Smooth muscle cell (in vitro differentiated cells): ENCODE measurements around the gene MPRIP. TPM values are rescaled to one million over a fixed set of nuclear protein-coding genes. Genes with fewer than 3 reads are reported as not detected.

ENCODE experiments used
- DNase-seq: peaks from one replicate; lab custom pipeline; 2025; ENCODE audit not compliant: unreplicated experiment; lab: John Stamatoyannopoulos, UW
- H2AFZ ChIP-seq: fragments of 200-600 bp; sonication (generic); 2 replicates; pipeline ENCODE4 v1.6.0; 2016; ENCODE audit warnings: antibody characterized with exemption, low read depth, mild to moderate bottlenecking
- H3F3A ChIP-seq: fragments of 200-600 bp; sonication (generic); 2 replicates; pipeline ENCODE4 v1.6.0; 2017; ENCODE audit warnings: antibody characterized with exemption, low read depth
- H3K27ac ChIP-seq: fragments of 200-600 bp; sonication (generic); 2 replicates; pipeline ENCODE4 v1.5.1; 2016; ENCODE audit warnings: low read depth, mild to moderate bottlenecking
- H3K27me3 ChIP-seq: fragments of 200-600 bp; sonication (generic); 2 replicates; pipeline ENCODE4 v1.6.1; 2016; ENCODE audit warnings: low read depth, mild to moderate bottlenecking
- H3K36me3 ChIP-seq: fragments of 200-600 bp; sonication (generic); 2 replicates; pipeline ENCODE4 v1.5.1; 2016; ENCODE audit warnings: low read depth
- H3K4me1 ChIP-seq: fragments of 200-600 bp; sonication (generic); 2 replicates; pipeline ENCODE4 v1.5.1; 2016; ENCODE audit warnings: low read depth
- H3K4me2 ChIP-seq: fragments of 200-600 bp; sonication (generic); 2 replicates; pipeline ENCODE4 v1.6.0; 2016; ENCODE audit warnings: mild to moderate bottlenecking
- H3K4me3 ChIP-seq: fragments of 200-600 bp; sonication (generic); 2 replicates; pipeline ENCODE4 v1.5.1; 2016; ENCODE audit warnings: mild to moderate bottlenecking
- H3K79me2 ChIP-seq: fragments of 200-600 bp; sonication (generic); 2 replicates; pipeline ENCODE4 v1.6.0; 2016; ENCODE audit warnings: low read depth, mild to moderate bottlenecking
- H3K9ac ChIP-seq: fragments of 200-600 bp; sonication (generic); 2 replicates; pipeline ENCODE4 v1.6.0; 2016; ENCODE audit warnings: low read depth
- H3K9me3 ChIP-seq: fragments of 200-600 bp; sonication (generic); replicated peaks from 2 replicates; pipeline ENCODE4 v1.5.1; 2016; ENCODE audit warnings: low read depth
- H4K20me1 ChIP-seq: fragments of 200-600 bp; sonication (generic); 2 replicates; pipeline ENCODE4 v1.6.0; 2016; ENCODE audit warnings: low read depth
- WGBS: methylation state at CpG from one replicate; pipeline ENCODE4 v1.1.7; 2016; ENCODE audit warnings: low lambda C conversion rate; 5-methylcytosine and 5-hydroxymethylcytosine counted together
- polyA plus RNA-seq: library from polyadenylated mRNA; unstranded; fragments of >200 nt; fragmentation: Nextera tagmentation; extraction: Ambion mirVana; gene quantifications from 2 replicates; pipeline ENCODE4 v1.2.1, GENCODE V29; 2016
- total RNA-seq: library from RNA; depleted of rRNA; stranded (reverse); fragments of >200 nt; gene quantifications from 2 replicates; pipeline ENCODE4 v1.2.3, GENCODE V29; 2014
- TF ChIP-seq, protein P1 (sequence below): fragments of 200-600 bp; sonication (generic); IDR thresholded peaks from 2 replicates; pipeline ENCODE4 v1.5.1; 2017; ENCODE audit warnings: borderline replicate concordance, mild to moderate bottlenecking, antibody characterized with exemption; ENCODE audit not compliant: insufficient read depth, poor library complexity, severe bottlenecking

Gene MPRIP
- total and polyA plus RNA-seq, 2 experiments from 2014 or later = 58.8 to 69.3 TPM

DNA sequence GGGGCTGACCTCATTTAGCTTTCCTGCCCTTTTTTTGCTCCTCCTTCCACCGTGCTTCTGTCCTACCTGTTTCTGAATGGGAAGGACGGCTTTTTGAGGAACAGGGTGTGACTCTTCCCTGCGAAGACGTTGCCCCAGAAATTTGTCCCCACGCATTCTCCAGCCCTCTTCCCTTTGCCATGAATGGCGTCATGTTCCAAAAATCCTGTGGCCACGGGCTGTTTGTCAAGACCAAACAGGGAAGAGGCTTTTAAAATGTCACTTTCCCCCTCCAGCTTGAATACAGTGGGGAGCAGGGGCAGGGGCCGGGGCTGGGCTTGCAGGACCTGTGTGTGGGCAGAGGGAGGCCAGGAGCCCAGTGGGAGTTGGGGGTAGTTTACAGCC lies 13.9 kb downstream of the MPRIP start:
- Histone ChIP-seq H4K20me1 (peaks cover 100% of the 10 kb centered on the region), H3K27me3 (no peaks in the 10 kb centered on the region), H3K36me3 (no peaks in the 10 kb centered on the region), H3K79me2 (peaks cover 99% of the 10 kb centered on the region), H3K9ac (no peak overlapping the region), H2AFZ (no peak overlapping the region), H3K27ac (no peak overlapping the region), H3K4me2 (no peak overlapping the region), H3K4me3 (no peak overlapping the region), H3F3A (no peaks in the 10 kb centered on the region), H3K4me1 (no peaks in the 10 kb centered on the region), H3K9me3 (no peaks in the 10 kb centered on the region)
- 87% methylated on average over 8 of the region's 8 CpGs for WGBS
- no peak for DNase-seq
- TF ChIP-seq, protein P1, sequence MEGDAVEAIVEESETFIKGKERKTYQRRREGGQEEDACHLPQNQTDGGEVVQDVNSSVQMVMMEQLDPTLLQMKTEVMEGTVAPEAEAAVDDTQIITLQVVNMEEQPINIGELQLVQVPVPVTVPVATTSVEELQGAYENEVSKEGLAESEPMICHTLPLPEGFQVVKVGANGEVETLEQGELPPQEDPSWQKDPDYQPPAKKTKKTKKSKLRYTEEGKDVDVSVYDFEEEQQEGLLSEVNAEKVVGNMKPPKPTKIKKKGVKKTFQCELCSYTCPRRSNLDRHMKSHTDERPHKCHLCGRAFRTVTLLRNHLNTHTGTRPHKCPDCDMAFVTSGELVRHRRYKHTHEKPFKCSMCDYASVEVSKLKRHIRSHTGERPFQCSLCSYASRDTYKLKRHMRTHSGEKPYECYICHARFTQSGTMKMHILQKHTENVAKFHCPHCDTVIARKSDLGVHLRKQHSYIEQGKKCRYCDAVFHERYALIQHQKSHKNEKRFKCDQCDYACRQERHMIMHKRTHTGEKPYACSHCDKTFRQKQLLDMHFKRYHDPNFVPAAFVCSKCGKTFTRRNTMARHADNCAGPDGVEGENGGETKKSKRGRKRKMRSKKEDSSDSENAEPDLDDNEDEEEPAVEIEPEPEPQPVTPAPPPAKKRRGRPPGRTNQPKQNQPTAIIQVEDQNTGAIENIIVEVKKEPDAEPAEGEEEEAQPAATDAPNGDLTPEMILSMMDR = no peak

DNA sequence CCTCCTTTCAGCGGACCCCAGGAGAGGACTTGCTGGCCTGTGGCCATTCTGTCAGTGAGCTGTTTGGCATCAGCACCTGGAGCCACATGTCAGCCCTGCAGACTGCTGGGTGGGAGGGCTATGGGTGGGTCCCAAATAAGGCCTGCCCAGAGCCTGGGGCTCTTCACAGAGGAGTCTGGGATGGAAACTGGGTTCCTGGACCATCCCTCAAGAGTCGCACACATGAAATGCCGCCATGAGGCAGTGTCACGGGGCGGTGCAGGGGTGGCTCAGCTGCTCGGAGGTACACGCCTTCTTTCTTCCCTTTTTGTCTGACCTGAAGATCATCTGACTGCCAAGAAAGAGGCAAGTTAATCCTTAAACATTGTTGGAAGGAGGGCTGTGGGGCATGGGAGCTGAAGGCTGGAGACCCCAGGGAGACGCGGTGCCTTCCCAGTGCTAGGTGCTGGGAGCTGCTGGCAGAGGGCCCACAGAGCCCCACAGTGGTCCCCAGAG lies 14.8 kb downstream of the MPRIP start:
- H3F3A ChIP-seq = no peaks in the 10 kb centered on the region
- no peaks in the 10 kb centered on the region for H3K27me3 ChIP-seq
- WGBS = 97% methylated on average over 9 of the region's 9 CpGs
- DNase-seq = no peak
- no peak overlapping the region for H3K4me3 ChIP-seq
- H3K4me2 ChIP-seq = no peak overlapping the region
- H2AFZ ChIP-seq = no peak overlapping the region
- no peak overlapping the region for H3K9ac ChIP-seq
- peaks cover 99% of the 10 kb centered on the region for H3K79me2 ChIP-seq
- TF ChIP-seq, protein P1 = no peak
- peaks cover 100% of the 10 kb centered on the region for H4K20me1 ChIP-seq
- H3K36me3 ChIP-seq = no peaks in the 10 kb centered on the region
- no peak overlapping the region for H3K27ac ChIP-seq
- no peaks in the 10 kb centered on the region for H3K4me1 ChIP-seq
- H3K9me3 ChIP-seq = no peaks in the 10 kb centered on the region

DNA sequence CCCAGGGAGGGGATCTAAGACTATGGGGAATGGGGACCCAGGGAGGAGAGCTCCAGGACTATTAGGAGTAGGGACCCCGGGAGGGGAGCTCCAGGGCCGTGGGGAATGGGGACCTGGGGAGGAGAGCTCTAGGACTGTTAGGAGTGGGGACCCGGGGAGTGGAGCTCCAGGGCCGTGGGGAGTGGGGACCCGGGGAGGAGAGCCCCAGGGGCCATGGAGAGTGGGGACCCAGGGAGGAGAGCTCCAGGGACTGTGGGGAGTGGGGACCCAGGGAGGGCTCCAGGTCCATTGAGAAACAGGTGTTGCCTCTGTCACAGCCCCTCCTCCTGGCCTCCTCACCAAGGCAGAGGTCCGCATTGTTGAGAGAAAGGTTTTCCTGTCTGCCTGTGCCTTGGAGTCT lies 16.0 kb downstream of the MPRIP start:
- Histone ChIP-seq H3K4me2 (no peak overlapping the region), H3K27ac (no peak overlapping the region), H3K4me3 (no peak overlapping the region), H3K9ac (no peak overlapping the region), H2AFZ (no peak overlapping the region), H3K79me2 (peaks cover 99% of the 10 kb centered on the region), H3K36me3 (no peaks in the 10 kb centered on the region), H3K27me3 (no peaks in the 10 kb centered on the region), H3F3A (no peaks in the 10 kb centered on the region), H3K9me3 (no peaks in the 10 kb centered on the region), H3K4me1 (no peaks in the 10 kb centered on the region), H4K20me1 (peaks cover 100% of the 10 kb centered on the region)
- TF ChIP-seq, protein P1 = no peak
- 96% methylated on average over 6 of the region's 6 CpGs for WGBS
- no peak for DNase-seq

DNA sequence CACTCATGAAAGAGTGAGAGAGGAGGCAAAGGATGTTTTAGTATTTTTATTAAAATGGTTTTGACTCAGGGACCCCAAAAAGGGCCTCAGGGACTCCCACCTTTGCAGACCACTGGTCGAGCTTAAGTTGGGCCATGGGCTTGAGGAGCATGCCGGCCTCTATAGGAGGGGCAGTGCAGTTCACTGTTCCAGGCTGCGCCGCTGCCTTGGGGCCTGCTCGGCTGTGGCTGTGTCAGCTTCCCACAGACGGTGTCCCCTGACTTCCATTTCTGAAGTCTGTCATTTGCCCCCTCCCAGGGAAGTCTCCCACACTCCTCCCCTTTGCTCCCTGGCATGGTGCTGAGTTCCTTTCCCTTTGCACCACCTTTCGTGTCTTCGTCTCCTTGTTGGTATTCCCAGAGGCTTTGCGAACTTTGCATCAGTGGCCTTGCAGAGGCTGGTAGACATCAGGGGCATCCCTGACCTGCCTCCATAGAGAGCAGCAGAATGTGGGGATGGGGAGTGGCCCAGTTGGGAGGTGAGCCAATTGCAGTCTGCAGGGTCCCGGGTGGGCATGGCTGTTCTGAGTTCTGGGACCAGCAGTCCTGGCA lies 17.1 kb downstream of the MPRIP start:
- Histone ChIP-seq H3K79me2 (peaks cover 99% of the 10 kb centered on the region), H2AFZ (no peak overlapping the region), H3K9me3 (no peaks in the 10 kb centered on the region), H3K4me3 (no peak overlapping the region), H3K27ac (no peak overlapping the region), H3K27me3 (no peaks in the 10 kb centered on the region), H3K4me2 (no peak overlapping the region), H3K4me1 (no peaks in the 10 kb centered on the region), H3K9ac (no peak overlapping the region), H3F3A (no peaks in the 10 kb centered on the region), H3K36me3 (no peaks in the 10 kb centered on the region), H4K20me1 (peaks cover 100% of the 10 kb centered on the region)
- TF ChIP-seq, protein P1 = no peak
- no peak for DNase-seq
- 86% methylated on average over 10 of the region's 10 CpGs for WGBS
